Measurements from ENCODE around the gene TAF9. TPM values are rescaled to one million over a fixed set of nuclear protein-coding genes. Genes with fewer than 3 reads are reported as not detected.

The TAF9 gene
- polyA plus RNA-seq, 1 donor from 2014 or later = 197 TPM

DNA sequence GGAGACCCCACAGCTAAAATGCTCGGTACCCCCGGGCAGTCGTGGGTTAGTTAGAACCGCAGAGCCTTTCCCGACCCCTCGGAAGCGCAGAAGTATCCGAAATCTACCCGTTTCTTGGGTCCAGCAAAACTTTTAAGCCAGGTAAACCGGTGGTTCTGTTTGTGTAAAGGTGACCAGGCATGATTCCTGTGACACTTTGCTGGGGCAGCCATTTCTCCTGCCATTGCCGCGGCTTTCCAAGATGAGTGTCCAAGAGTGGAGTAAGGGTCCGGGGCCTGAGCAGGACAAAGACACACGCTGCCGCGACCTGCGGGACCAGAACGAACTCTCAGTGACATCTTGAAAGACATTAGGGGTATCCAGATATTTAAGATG, 46.3 kb upstream of the TAF9 start:
- Histone ChIP-seq H3K27ac (ENCODE audit: low read length) (no peak overlapping the region), H3K79me2 (replicated peaks; ENCODE audit: insufficient read depth, low read length) (no peaks in the 10 kb centered on the region), H3K4me3 (ENCODE audit: low read length) (no peak overlapping the region), H3K27me3 (ENCODE audit: insufficient read depth, low read depth, low read length) (peaks cover 25% of the 10 kb centered on the region), H3K4me2 (ENCODE audit: low read length) (no peak overlapping the region), H3F3A (ENCODE audit: insufficient read depth, low read length, poor library complexity, severe bottlenecking) (no peaks in the 10 kb centered on the region), H3K9me2 (ENCODE audit: insufficient read depth, low read length) (no peaks in the 10 kb centered on the region), H4K20me1 (ENCODE audit: insufficient read depth) (no peaks in the 10 kb centered on the region), H3K9me3 (ENCODE audit: low read length) (no peaks in the 10 kb centered on the region), H2AFZ (ENCODE audit: low read depth, low read length) (no peak overlapping the region), H3K36me3 (ENCODE audit: insufficient read depth, low read length) (peaks cover 9% of the 10 kb centered on the region), H3K9ac (ENCODE audit: low read length) (no peak overlapping the region)
- no peak for TF ChIP-seq MXI1 (conservative IDR thresholded peaks at IDR 0.05; ENCODE audit: poor library complexity, severe bottlenecking)
- no peak for TF ChIP-seq RAD21 (conservative IDR thresholded peaks at IDR 0.05)
- no peak for TF ChIP-seq EZH2 (IDR thresholded peaks at IDR 0.05; ENCODE audit: borderline replicate concordance, insufficient read depth, low read length, poor library complexity, severe bottlenecking)
- no peak for TF ChIP-seq EP300 (conservative IDR thresholded peaks at IDR 0.05; ENCODE audit: poor library complexity, severe bottlenecking)
- TF ChIP-seq, protein P1, sequence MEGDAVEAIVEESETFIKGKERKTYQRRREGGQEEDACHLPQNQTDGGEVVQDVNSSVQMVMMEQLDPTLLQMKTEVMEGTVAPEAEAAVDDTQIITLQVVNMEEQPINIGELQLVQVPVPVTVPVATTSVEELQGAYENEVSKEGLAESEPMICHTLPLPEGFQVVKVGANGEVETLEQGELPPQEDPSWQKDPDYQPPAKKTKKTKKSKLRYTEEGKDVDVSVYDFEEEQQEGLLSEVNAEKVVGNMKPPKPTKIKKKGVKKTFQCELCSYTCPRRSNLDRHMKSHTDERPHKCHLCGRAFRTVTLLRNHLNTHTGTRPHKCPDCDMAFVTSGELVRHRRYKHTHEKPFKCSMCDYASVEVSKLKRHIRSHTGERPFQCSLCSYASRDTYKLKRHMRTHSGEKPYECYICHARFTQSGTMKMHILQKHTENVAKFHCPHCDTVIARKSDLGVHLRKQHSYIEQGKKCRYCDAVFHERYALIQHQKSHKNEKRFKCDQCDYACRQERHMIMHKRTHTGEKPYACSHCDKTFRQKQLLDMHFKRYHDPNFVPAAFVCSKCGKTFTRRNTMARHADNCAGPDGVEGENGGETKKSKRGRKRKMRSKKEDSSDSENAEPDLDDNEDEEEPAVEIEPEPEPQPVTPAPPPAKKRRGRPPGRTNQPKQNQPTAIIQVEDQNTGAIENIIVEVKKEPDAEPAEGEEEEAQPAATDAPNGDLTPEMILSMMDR (IDR thresholded peaks at IDR 0.05; ENCODE audit: poor library complexity, severe bottlenecking) = no peak
- TF ChIP-seq, protein P2, sequence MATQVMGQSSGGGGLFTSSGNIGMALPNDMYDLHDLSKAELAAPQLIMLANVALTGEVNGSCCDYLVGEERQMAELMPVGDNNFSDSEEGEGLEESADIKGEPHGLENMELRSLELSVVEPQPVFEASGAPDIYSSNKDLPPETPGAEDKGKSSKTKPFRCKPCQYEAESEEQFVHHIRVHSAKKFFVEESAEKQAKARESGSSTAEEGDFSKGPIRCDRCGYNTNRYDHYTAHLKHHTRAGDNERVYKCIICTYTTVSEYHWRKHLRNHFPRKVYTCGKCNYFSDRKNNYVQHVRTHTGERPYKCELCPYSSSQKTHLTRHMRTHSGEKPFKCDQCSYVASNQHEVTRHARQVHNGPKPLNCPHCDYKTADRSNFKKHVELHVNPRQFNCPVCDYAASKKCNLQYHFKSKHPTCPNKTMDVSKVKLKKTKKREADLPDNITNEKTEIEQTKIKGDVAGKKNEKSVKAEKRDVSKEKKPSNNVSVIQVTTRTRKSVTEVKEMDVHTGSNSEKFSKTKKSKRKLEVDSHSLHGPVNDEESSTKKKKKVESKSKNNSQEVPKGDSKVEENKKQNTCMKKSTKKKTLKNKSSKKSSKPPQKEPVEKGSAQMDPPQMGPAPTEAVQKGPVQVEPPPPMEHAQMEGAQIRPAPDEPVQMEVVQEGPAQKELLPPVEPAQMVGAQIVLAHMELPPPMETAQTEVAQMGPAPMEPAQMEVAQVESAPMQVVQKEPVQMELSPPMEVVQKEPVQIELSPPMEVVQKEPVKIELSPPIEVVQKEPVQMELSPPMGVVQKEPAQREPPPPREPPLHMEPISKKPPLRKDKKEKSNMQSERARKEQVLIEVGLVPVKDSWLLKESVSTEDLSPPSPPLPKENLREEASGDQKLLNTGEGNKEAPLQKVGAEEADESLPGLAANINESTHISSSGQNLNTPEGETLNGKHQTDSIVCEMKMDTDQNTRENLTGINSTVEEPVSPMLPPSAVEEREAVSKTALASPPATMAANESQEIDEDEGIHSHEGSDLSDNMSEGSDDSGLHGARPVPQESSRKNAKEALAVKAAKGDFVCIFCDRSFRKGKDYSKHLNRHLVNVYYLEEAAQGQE (IDR thresholded peaks at IDR 0.05; ENCODE audit: borderline replicate concordance) = no peak
- TF ChIP-seq SMC3 (conservative IDR thresholded peaks at IDR 0.05; ENCODE audit: poor library complexity) = no peak
- no peak for TF ChIP-seq TAF1 (IDR thresholded peaks at IDR 0.05; ENCODE audit: low read depth)
- TF ChIP-seq POLR2AphosphoS5 (IDR thresholded peaks at IDR 0.05) = no peak

GRCh38 chr5:69414885-69415583, 45.7 kb upstream of the TAF9 start, which contains the start of gene MARVELD2:
Gene MARVELD2 (plus strand): TSS chr5:69415116. CDS start chr5:69419386, 4,270 bp downstream.
- Histone ChIP-seq H3K27me3 (ENCODE audit: insufficient read depth, low read depth, low read length) (peaks cover 25% of the 10 kb centered on the region), H3K9me3 (ENCODE audit: low read length) (no peaks in the 10 kb centered on the region), H3K9me2 (ENCODE audit: insufficient read depth, low read length) (no peaks in the 10 kb centered on the region), H2AFZ (ENCODE audit: low read depth, low read length) (no peak within 1 kb of the TSS), H4K20me1 (ENCODE audit: insufficient read depth) (no peaks in the 10 kb centered on the region), H3F3A (ENCODE audit: insufficient read depth, low read length, poor library complexity, severe bottlenecking) (no peaks in the 10 kb centered on the region), H3K27ac (ENCODE audit: low read length) (no peak within 1 kb of the TSS), H3K79me2 (replicated peaks; ENCODE audit: insufficient read depth, low read length) (no peaks in the 10 kb centered on the region), H3K4me2 (ENCODE audit: low read length) (no peak within 1 kb of the TSS), H3K9ac (ENCODE audit: low read length) (no peak within 1 kb of the TSS), H3K4me3 (ENCODE audit: low read length) (no peak within 1 kb of the TSS), H3K36me3 (ENCODE audit: insufficient read depth, low read length) (peaks cover 9% of the 10 kb centered on the region)
- TF ChIP-seq EZH2 (IDR thresholded peaks at IDR 0.05; ENCODE audit: borderline replicate concordance, insufficient read depth, low read length, poor library complexity, severe bottlenecking) (no peak), POLR2AphosphoS5 (IDR thresholded peaks at IDR 0.05) (no peak), TAF1 (IDR thresholded peaks at IDR 0.05; ENCODE audit: low read depth) (no peak), SMC3 (conservative IDR thresholded peaks at IDR 0.05; ENCODE audit: poor library complexity) (no peak), EP300 (conservative IDR thresholded peaks at IDR 0.05; ENCODE audit: poor library complexity, severe bottlenecking) (no peak), MXI1 (conservative IDR thresholded peaks at IDR 0.05; ENCODE audit: poor library complexity, severe bottlenecking) (no peak), RAD21 (conservative IDR thresholded peaks at IDR 0.05) (no peak)
- TF ChIP-seq, protein P1 (IDR thresholded peaks at IDR 0.05; ENCODE audit: poor library complexity, severe bottlenecking) = no peak
- TF ChIP-seq, protein P2 (IDR thresholded peaks at IDR 0.05; ENCODE audit: borderline replicate concordance) = no peak
